ENCODE data around the gene TNIK.
"Not testable (repeated sequence)": the region's sequence is repeated elsewhere in the genome, so short reads cannot be mapped to it uniquely, and the experiment has no call there.

Gene TNIK

DNA sequence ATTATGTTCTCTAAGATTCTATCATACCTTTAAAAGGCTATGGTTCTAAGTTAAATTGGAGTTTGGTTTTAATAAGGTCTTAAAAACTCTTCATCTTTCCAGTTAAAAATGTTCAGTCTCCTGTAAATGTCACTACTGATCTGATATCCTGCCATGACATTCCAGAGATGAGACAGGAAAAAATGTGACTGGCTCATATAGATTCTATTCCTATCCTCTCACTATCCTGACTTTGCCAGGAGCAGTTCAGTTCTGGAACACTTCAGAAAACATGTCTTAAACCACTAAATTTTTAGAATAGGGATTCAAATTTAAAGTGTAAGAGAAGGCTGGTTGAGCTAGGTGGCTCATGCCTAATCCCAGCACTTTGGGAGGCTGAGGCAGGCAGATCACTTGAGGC, 170.9 kb downstream of the TNIK start:
- no peaks in the 10 kb centered on the region for H3K27me3 ChIP-seq (ENCODE audit: insufficient read depth, insufficient read length)
- no peaks in the 10 kb centered on the region for H3K9me3 ChIP-seq (ENCODE audit: insufficient read depth, low read length)
- TF ChIP-seq SUZ12 (IDR thresholded peaks at IDR 0.05; ENCODE audit: extremely low read depth, insufficient read depth, insufficient read length) (no peak), ZNF274 (IDR thresholded peaks at IDR 0.05; ENCODE audit: low read depth, low read length) (no peak), YY1 (IDR thresholded peaks at IDR 0.05; ENCODE audit: insufficient read depth, insufficient read length) (no peak)
- no peaks in the 10 kb centered on the region for H3K36me3 ChIP-seq (ENCODE audit: insufficient read depth, insufficient read length, low read length)
- no peak overlapping the region for H3K9ac ChIP-seq (ENCODE audit: insufficient read length, low read depth)
- DNase-seq (ENCODE audit: low read depth, low spot score) = no peak
- H3K4me1 ChIP-seq (ENCODE audit: insufficient read depth, insufficient read length) = no peaks in the 10 kb centered on the region
- H3K4me3 ChIP-seq (ENCODE audit: insufficient read length, low read depth) = no peak overlapping the region

DNA sequence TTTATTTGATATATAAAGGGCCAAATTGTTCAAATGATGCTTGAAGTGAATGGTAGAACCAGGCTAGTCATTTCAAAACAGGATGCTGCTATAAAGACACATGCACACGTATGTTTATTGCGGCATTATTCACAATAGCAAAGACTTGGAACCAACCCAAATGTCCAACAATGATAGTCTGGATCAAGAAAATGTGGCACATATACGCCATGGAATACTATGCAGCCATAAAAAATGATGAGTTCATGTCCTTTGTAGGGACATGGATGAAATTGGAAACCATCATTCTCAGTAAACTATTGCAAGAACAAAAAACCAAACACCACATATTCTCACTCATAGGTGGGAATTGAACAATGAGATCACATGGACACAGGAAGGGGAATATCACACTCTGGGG, 172.4 kb downstream of the TNIK start:
- H3K4me3 ChIP-seq (ENCODE audit: insufficient read length, low read depth); H3K9me3 ChIP-seq (ENCODE audit: insufficient read depth, low read length); DNase-seq (ENCODE audit: low read depth, low spot score); H3K36me3 ChIP-seq (ENCODE audit: insufficient read depth, insufficient read length, low read length); H3K27me3 ChIP-seq (ENCODE audit: insufficient read depth, insufficient read length); H3K9ac ChIP-seq (ENCODE audit: insufficient read length, low read depth); H3K4me1 ChIP-seq (ENCODE audit: insufficient read depth, insufficient read length): not testable (repeated sequence)

DNA sequence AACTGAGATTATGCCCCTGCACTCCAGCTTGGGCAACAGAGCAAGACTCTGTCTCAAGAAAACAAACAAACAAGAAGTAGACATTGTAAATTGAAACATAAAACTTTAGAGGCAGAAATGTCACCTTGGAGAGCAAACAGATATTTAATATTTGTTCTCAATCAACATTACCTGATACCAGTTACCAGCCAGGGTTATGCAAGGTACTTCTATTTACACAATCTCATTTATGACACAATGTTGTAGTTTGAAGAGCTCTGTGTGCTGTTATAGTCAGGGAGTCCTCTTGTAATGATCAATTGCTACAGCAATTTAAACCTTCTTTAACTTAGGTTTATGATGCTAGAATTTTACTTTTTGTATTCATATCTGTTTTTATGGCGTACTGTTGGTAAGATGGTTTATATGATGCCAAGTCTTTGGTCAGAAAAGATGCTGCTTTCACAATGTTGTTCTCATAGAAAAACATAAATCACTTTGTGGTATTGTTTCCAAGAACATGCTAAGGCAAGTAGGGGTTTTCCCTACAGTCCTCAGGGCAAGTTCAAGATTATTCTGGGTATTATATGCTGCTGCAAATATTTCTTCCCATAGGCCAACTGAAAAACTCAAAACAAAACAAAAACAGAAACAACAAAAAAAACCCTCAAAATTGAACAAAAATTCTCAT, 173.5 kb downstream of the TNIK start:
- TF ChIP-seq YY1 (IDR thresholded peaks at IDR 0.05; ENCODE audit: insufficient read depth, insufficient read length) (no peak), SUZ12 (IDR thresholded peaks at IDR 0.05; ENCODE audit: extremely low read depth, insufficient read depth, insufficient read length) (no peak), ZNF274 (IDR thresholded peaks at IDR 0.05; ENCODE audit: low read depth, low read length) (no peak)
- Histone ChIP-seq H3K4me3 (ENCODE audit: insufficient read length, low read depth) (no peak overlapping the region), H3K27me3 (ENCODE audit: insufficient read depth, insufficient read length) (no peaks in the 10 kb centered on the region), H3K9me3 (ENCODE audit: insufficient read depth, low read length) (no peaks in the 10 kb centered on the region), H3K4me1 (ENCODE audit: insufficient read depth, insufficient read length) (no peaks in the 10 kb centered on the region), H3K36me3 (ENCODE audit: insufficient read depth, insufficient read length, low read length) (no peaks in the 10 kb centered on the region), H3K9ac (ENCODE audit: insufficient read length, low read depth) (no peak overlapping the region)
- DNase-seq (ENCODE audit: low read depth, low spot score) = no peak

DNA sequence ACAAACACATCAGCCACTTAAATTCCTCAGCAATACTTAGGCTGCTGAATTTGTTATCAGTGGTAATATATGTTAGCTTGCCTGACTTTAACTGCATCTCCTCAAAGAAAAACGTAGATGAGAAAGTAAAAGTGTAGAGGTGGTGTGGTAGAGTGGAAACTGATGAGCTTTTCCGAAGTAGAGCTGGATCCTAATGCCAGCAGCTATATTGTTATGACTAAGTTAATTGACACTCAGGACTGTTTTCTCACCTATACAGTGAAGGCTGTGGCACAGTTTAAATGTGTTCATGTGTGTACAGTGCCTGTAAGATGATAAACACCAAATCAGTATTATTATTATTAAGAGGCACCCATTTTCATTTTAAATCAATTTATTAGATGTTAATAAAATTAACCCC, 174.9 kb downstream of the TNIK start:
- Histone ChIP-seq H3K36me3 (ENCODE audit: insufficient read depth, insufficient read length, low read length) (no peaks in the 10 kb centered on the region), H3K4me1 (ENCODE audit: insufficient read depth, insufficient read length) (no peaks in the 10 kb centered on the region), H3K4me3 (ENCODE audit: insufficient read length, low read depth) (no peak overlapping the region), H3K27me3 (ENCODE audit: insufficient read depth, insufficient read length) (no peaks in the 10 kb centered on the region), H3K9ac (ENCODE audit: insufficient read length, low read depth) (no peak overlapping the region), H3K9me3 (ENCODE audit: insufficient read depth, low read length) (no peaks in the 10 kb centered on the region)
- TF ChIP-seq YY1 (IDR thresholded peaks at IDR 0.05; ENCODE audit: insufficient read depth, insufficient read length) = no peak
- no peak for TF ChIP-seq ZNF274 (IDR thresholded peaks at IDR 0.05; ENCODE audit: low read depth, low read length)
- TF ChIP-seq SUZ12 (IDR thresholded peaks at IDR 0.05; ENCODE audit: extremely low read depth, insufficient read depth, insufficient read length) = no peak
- DNase-seq (ENCODE audit: low read depth, low spot score) = no peak

DNA sequence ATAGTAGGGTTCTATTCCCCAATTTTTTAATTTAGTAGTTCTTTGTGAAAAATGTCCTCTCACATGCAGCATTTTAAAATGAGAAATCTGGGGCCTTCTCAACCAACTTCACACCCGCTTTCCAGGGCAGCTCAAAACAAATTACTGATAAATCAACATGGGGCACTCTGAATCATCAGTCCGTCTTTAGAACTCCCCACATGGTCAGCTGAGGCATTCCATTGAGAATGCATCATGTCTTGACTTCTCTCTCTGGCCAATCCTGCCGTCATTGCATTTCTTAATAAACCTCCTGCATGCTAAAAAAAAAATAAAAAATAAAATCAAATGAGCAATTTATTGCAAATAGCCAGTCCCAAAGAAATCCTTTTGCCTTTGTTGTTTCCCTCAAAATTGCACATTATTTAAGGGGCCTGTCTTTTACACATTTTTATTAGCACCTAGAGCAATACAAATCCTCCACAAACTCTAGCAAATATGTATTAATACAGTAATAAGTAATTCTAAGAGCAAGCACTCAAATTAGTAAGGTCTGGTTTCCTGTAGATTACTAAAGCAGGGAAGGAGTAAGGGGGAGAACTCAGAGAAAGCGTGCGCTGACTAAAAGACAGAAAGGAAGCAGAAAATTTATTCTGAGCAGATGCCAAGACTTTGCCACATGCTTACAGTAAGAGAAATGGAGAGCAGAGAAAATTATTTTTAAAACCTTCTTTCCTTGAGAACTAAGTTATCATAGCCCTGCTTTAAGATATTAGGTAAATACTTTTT, 175.7 kb downstream of the TNIK start:
- no peak for DNase-seq (ENCODE audit: low read depth, low spot score)
- no peaks in the 10 kb centered on the region for H3K36me3 ChIP-seq (ENCODE audit: insufficient read depth, insufficient read length, low read length)
- H3K4me1 ChIP-seq (ENCODE audit: insufficient read depth, insufficient read length) = no peaks in the 10 kb centered on the region
- no peaks in the 10 kb centered on the region for H3K9me3 ChIP-seq (ENCODE audit: insufficient read depth, low read length)
- TF ChIP-seq SUZ12 (IDR thresholded peaks at IDR 0.05; ENCODE audit: extremely low read depth, insufficient read depth, insufficient read length) (no peak), ZNF274 (IDR thresholded peaks at IDR 0.05; ENCODE audit: low read depth, low read length) (no peak), YY1 (IDR thresholded peaks at IDR 0.05; ENCODE audit: insufficient read depth, insufficient read length) (no peak)
- H3K27me3 ChIP-seq (ENCODE audit: insufficient read depth, insufficient read length) = no peaks in the 10 kb centered on the region
- H3K4me3 ChIP-seq (ENCODE audit: insufficient read length, low read depth) = no peak overlapping the region
- H3K9ac ChIP-seq (ENCODE audit: insufficient read length, low read depth) = no peak overlapping the region

DNA sequence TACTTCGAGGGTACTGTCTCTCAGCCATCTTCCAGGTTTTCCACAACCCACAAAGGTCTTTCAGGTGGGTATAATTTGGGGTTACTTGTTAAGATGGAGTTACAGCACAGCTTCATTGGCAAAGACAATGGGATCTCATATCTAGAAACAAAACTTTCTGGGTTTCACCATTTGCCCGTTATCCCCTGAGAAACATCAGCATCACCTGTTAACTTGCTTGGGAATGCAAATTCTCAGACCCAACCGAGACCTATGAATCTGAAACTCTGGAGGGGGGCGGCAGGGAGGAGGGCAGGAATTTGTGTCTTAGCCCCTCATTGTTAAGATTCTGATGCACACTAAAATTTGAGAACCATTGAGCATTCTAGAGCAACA, 176.4 kb downstream of the TNIK start:
- no peaks in the 10 kb centered on the region for H3K9me3 ChIP-seq (ENCODE audit: insufficient read depth, low read length)
- H3K4me3 ChIP-seq (ENCODE audit: insufficient read length, low read depth) = no peak overlapping the region
- TF ChIP-seq SUZ12 (IDR thresholded peaks at IDR 0.05; ENCODE audit: extremely low read depth, insufficient read depth, insufficient read length) = no peak
- TF ChIP-seq YY1 (IDR thresholded peaks at IDR 0.05; ENCODE audit: insufficient read depth, insufficient read length) = no peak
- TF ChIP-seq ZNF274 (IDR thresholded peaks at IDR 0.05; ENCODE audit: low read depth, low read length) = no peak
- H3K4me1 ChIP-seq (ENCODE audit: insufficient read depth, insufficient read length) = no peaks in the 10 kb centered on the region
- H3K36me3 ChIP-seq (ENCODE audit: insufficient read depth, insufficient read length, low read length) = no peaks in the 10 kb centered on the region
- H3K9ac ChIP-seq (ENCODE audit: insufficient read length, low read depth) = no peak overlapping the region
- no peaks in the 10 kb centered on the region for H3K27me3 ChIP-seq (ENCODE audit: insufficient read depth, insufficient read length)
- no peak for DNase-seq (ENCODE audit: low read depth, low spot score)

DNA sequence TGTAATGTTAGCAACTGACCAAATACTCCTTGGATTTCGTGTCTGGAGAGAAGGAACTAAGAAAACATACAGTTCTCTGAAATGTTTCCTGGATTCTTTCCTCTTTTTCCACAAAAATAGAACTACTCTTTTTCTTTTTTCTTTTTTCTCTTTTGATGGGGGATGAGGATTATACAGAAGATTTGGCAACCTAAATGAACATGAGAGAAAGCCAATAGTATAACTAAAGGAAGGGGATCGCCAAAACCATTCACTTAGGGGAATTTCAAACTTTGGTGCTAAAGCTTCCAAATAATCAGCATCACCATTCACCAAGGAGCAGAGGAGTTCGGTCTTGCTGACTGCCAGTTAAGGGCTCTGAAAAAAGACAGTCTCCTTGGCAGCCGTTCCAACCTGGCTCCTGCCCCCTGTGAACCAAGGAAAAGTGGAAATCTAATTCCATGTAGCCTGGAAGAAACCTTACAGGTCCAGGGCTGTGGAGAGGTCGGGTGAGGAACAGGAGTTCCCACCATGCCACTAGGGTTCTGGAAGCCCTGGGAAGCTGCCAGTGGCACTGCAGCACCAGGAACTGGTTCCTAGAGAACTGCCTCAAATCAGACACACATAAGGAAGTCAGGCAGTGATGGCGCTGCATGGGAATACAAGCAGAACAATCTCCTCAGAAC, 176.9 kb downstream of the TNIK start:
- no peaks in the 10 kb centered on the region for H3K9me3 ChIP-seq (ENCODE audit: insufficient read depth, low read length)
- H3K27me3 ChIP-seq (ENCODE audit: insufficient read depth, insufficient read length) = no peaks in the 10 kb centered on the region
- H3K4me3 ChIP-seq (ENCODE audit: insufficient read length, low read depth) = no peak overlapping the region
- TF ChIP-seq YY1 (IDR thresholded peaks at IDR 0.05; ENCODE audit: insufficient read depth, insufficient read length) = no peak
- no peak for TF ChIP-seq ZNF274 (IDR thresholded peaks at IDR 0.05; ENCODE audit: low read depth, low read length)
- no peak for TF ChIP-seq SUZ12 (IDR thresholded peaks at IDR 0.05; ENCODE audit: extremely low read depth, insufficient read depth, insufficient read length)
- H3K4me1 ChIP-seq (ENCODE audit: insufficient read depth, insufficient read length) = no peaks in the 10 kb centered on the region
- no peak overlapping the region for H3K9ac ChIP-seq (ENCODE audit: insufficient read length, low read depth)
- no peaks in the 10 kb centered on the region for H3K36me3 ChIP-seq (ENCODE audit: insufficient read depth, insufficient read length, low read length)
- DNase-seq (ENCODE audit: low read depth, low spot score) = no peak
